Fibroblast of lung (primary cell): ENCODE measurements around the gene FETUB. TPM values are rescaled to one million over a fixed set of nuclear protein-coding genes. Genes with fewer than 3 reads are reported as not detected.

Experiments used
- DNase-seq, 2 donors: peaks; one replicate each; pipeline versions ENCODE4 v3.0.0 to v3.0.0-alpha.2; 2010; ENCODE audit warnings: low read depth in 2 of 2
- H2AFZ ChIP-seq: 2 replicates; pipeline ENCODE4 v1.5.1; 2012; ENCODE audit warnings: low read length, control low read depth, inconsistent platforms
- H3K27ac ChIP-seq: 2 replicates; pipeline ENCODE4 v1.5.1; 2011; ENCODE audit warnings: low read length, control low read depth; ENCODE audit not compliant: insufficient read depth
- H3K27me3 ChIP-seq: 2 replicates; pipeline ENCODE4 v1.5.1; 2011; ENCODE audit warnings: mild to moderate bottlenecking, low read length; ENCODE audit not compliant: control insufficient read depth, insufficient read depth
- H3K36me3 ChIP-seq: 2 replicates; pipeline ENCODE4 v1.5.1; 2011; ENCODE audit warnings: low read length; ENCODE audit not compliant: control insufficient read depth, insufficient read depth
- H3K4me1 ChIP-seq: 2 replicates; pipeline ENCODE4 v1.5.1; 2011; ENCODE audit warnings: low read length; ENCODE audit not compliant: control insufficient read depth, insufficient read depth; ENCODE audit errors: extremely low read depth
- H3K4me2 ChIP-seq: 2 replicates; pipeline ENCODE4 v1.5.1; 2011; ENCODE audit warnings: low read length, control low read depth; ENCODE audit not compliant: insufficient read depth; ENCODE audit errors: extremely low read depth
- H3K4me3 ChIP-seq, 4 experiments: fragments of 200-600 bp in 1 of 4; sonication (generic) in 1 of 4; replicated peaks in 1 of 4; 2 replicates each; pipeline ENCODE4 v1.5.1; 2011 to 2016; ENCODE audit warnings: low read length in 4 of 4, low read depth in 3 of 4, mild to moderate bottlenecking in 3 of 4, control low read depth in 2 of 4, inconsistent platforms in 1 of 4, mixed read lengths in 1 of 4; ENCODE audit not compliant: insufficient read depth in 1 of 4; ENCODE audit errors: control extremely low read depth in 1 of 4
- H3K79me2 ChIP-seq: 2 replicates; pipeline ENCODE4 v1.5.1; 2012; ENCODE audit warnings: mild to moderate bottlenecking, low read length, inconsistent platforms; ENCODE audit not compliant: control insufficient read depth, insufficient read depth
- H3K9ac ChIP-seq: 2 replicates; pipeline ENCODE4 v1.5.1; 2011; ENCODE audit warnings: mild to moderate bottlenecking, low read length, control low read depth; ENCODE audit not compliant: insufficient read depth
- H3K9me3 ChIP-seq: 2 replicates; pipeline ENCODE4 v1.5.1; 2012; ENCODE audit warnings: low read depth, low read length; ENCODE audit not compliant: control insufficient read depth, insufficient read depth
- H4K20me1 ChIP-seq: 2 replicates; pipeline ENCODE4 v1.5.1; 2011; ENCODE audit warnings: low read length; ENCODE audit not compliant: control insufficient read depth, insufficient read depth; ENCODE audit errors: extremely low read depth
- CTCF ChIP-seq, 2 donors: IDR thresholded peaks in 1 of 2; conservative IDR thresholded peaks in 1 of 2; 1 replicate in 1 of 2; 2 replicates in 1 of 2; pipeline ENCODE4 v1.5.1; 2011 to 2012; ENCODE audit warnings: low read length in 2 of 2, control low read depth in 1 of 2, inconsistent platforms in 1 of 2, low read depth in 1 of 2, mild to moderate bottlenecking in 1 of 2
- EZH2 ChIP-seq: IDR thresholded peaks from 2 replicates; pipeline ENCODE4 v1.5.1; 2012; ENCODE audit warnings: low read length, control low read depth, mild to moderate bottlenecking; ENCODE audit errors: missing control alignments
- polyA plus RNA-seq, 2 donors: library from polyadenylated mRNA; depleted of rRNA in 1 of 2; stranded (reverse) in 1 of 2; unstranded in 1 of 2; fragments of >200 nt; gene quantifications; 2 replicates each; pipeline ENCODE4 v1.2.1, GENCODE V29; 2011 to 2012; ENCODE audit warnings: missing spikeins in 1 of 2
- total RNA-seq: library from RNA; depleted of rRNA; stranded (reverse); fragments of >200 nt; gene quantifications from 2 replicates; pipeline ENCODE4 v1.2.1, GENCODE V29; 2014

FETUB gene
- total and polyA plus RNA-seq, 2 donors (not counting 1 experiment from before 2014, with no cell fraction given): not detected

GRCh38 chr3:186642014-186642413, 1.8 kb downstream of the FETUB start:
- Histone ChIP-seq H3K9ac (no peak overlapping the region), H4K20me1 (no peaks in the 10 kb centered on the region), H2AFZ (no peak overlapping the region), H3K4me2 (no peak overlapping the region), H3K27me3 (peaks cover 3% of the 10 kb centered on the region), H3K4me3 (no peak overlapping the region), H3K27ac (no peak overlapping the region), H3K36me3 (no peaks in the 10 kb centered on the region), H3K9me3 (no peaks in the 10 kb centered on the region), H3K4me1 (no peaks in the 10 kb centered on the region), H3K79me2 (no peaks in the 10 kb centered on the region)
- TF ChIP-seq EZH2 (no peak), CTCF (conservative IDR thresholded peaks at IDR 0.05 in 1 of 2, IDR thresholded peaks at IDR 0.05 in 1 of 2; ENCODE audit: low read depth in 1 of 2, low read length in 2 of 2) (no peak)
- DNase-seq: no peak

GRCh38 chr3:186643493-186643892, 3.3 kb downstream of the FETUB start:
- Histone ChIP-seq H4K20me1 (no peaks in the 10 kb centered on the region), H3K79me2 (no peaks in the 10 kb centered on the region), H3K27me3 (peaks cover 3% of the 10 kb centered on the region), H2AFZ (no peak overlapping the region), H3K4me3 (no peak overlapping the region), H3K9me3 (no peaks in the 10 kb centered on the region), H3K36me3 (no peaks in the 10 kb centered on the region), H3K27ac (no peak overlapping the region), H3K4me2 (no peak overlapping the region), H3K4me1 (no peaks in the 10 kb centered on the region), H3K9ac (no peak overlapping the region)
- TF ChIP-seq CTCF (conservative IDR thresholded peaks at IDR 0.05 in 1 of 2, IDR thresholded peaks at IDR 0.05 in 1 of 2; ENCODE audit: low read depth in 1 of 2, low read length in 2 of 2) (no peak), EZH2 (no peak)
- DNase-seq: no peak

GRCh38 chr3:186644683-186645082, 4.5 kb downstream of the FETUB start:
- no peaks in the 10 kb centered on the region for H3K4me1 ChIP-seq
- H3K27ac ChIP-seq: no peak overlapping the region
- TF ChIP-seq EZH2 (no peak), CTCF (conservative IDR thresholded peaks at IDR 0.05 in 1 of 2, IDR thresholded peaks at IDR 0.05 in 1 of 2; ENCODE audit: low read depth in 1 of 2, low read length in 2 of 2) (no peak)
- peaks cover 3% of the 10 kb centered on the region for H3K27me3 ChIP-seq
- no peaks in the 10 kb centered on the region for H3K79me2 ChIP-seq
- DNase-seq: no peak
- H3K9me3 ChIP-seq: no peaks in the 10 kb centered on the region
- H3K36me3 ChIP-seq: no peaks in the 10 kb centered on the region
- no peak overlapping the region for H3K4me2 ChIP-seq
- no peak overlapping the region for H3K4me3 ChIP-seq
- H2AFZ ChIP-seq: no peak overlapping the region
- no peak overlapping the region for H3K9ac ChIP-seq
- H4K20me1 ChIP-seq: no peaks in the 10 kb centered on the region
